Measurements from ENCODE around the gene HACD4.
A peak's percentile ranks its signal among the peaks of the same experiment; 100 is the strongest.
"Not testable (repeated sequence)": the region's sequence is repeated elsewhere in the genome, so short reads cannot be mapped to it uniquely, and the experiment has no call there.

HACD4 gene

DNA sequence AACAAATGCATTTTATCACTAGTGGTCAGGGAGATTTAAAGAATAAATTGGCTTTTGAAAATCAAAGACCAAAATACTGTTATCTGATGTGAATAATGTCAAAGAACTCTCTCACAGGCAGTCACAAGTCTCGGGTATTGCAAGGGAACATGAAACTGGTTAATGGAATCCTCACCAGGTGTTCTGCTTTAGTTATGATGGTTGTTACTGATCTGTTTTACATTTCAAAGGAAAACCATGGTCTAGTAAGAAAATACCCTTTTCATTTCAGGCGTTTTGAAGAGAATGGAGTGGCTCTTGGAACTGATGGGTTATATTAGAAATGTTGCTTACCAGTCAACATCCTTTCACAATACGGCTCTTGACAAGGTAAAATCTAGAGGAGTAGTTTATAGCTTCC, 43.4 kb downstream of the HACD4 start:
- DNase-seq (ENCODE audit: low read depth), result no peak
- H3K4me3 ChIP-seq (ENCODE audit: low read length), result no peak overlapping the region
- TF ChIP-seq, protein P1, sequence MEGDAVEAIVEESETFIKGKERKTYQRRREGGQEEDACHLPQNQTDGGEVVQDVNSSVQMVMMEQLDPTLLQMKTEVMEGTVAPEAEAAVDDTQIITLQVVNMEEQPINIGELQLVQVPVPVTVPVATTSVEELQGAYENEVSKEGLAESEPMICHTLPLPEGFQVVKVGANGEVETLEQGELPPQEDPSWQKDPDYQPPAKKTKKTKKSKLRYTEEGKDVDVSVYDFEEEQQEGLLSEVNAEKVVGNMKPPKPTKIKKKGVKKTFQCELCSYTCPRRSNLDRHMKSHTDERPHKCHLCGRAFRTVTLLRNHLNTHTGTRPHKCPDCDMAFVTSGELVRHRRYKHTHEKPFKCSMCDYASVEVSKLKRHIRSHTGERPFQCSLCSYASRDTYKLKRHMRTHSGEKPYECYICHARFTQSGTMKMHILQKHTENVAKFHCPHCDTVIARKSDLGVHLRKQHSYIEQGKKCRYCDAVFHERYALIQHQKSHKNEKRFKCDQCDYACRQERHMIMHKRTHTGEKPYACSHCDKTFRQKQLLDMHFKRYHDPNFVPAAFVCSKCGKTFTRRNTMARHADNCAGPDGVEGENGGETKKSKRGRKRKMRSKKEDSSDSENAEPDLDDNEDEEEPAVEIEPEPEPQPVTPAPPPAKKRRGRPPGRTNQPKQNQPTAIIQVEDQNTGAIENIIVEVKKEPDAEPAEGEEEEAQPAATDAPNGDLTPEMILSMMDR (conservative IDR thresholded peaks at IDR 0.05; ENCODE audit: low read length), result no peak

DNA sequence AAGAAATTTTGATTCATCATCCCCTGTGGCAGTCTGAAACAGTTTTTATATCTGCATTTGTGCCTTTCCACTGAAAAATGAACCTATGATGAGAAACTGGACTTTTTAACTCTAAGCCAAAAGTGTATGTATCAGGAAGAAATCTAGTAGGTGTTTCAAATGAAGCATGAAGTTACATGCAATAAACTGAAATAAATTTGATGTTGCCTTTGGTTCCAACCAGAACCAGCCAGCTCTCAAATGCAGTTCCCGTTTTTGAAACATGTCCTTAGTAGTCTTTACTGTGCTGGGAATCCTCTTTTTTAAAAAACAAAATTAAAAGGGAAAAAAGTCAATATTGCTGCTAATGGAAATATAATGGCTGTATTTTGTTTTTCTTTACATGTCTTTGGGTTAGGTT, 43.9 kb downstream of the HACD4 start:
- TF ChIP-seq, protein P1 (conservative IDR thresholded peaks at IDR 0.05; ENCODE audit: low read length), result no peak
- no peak overlapping the region for H3K4me3 ChIP-seq (ENCODE audit: low read length)
- no peak for DNase-seq (ENCODE audit: low read depth)

DNA sequence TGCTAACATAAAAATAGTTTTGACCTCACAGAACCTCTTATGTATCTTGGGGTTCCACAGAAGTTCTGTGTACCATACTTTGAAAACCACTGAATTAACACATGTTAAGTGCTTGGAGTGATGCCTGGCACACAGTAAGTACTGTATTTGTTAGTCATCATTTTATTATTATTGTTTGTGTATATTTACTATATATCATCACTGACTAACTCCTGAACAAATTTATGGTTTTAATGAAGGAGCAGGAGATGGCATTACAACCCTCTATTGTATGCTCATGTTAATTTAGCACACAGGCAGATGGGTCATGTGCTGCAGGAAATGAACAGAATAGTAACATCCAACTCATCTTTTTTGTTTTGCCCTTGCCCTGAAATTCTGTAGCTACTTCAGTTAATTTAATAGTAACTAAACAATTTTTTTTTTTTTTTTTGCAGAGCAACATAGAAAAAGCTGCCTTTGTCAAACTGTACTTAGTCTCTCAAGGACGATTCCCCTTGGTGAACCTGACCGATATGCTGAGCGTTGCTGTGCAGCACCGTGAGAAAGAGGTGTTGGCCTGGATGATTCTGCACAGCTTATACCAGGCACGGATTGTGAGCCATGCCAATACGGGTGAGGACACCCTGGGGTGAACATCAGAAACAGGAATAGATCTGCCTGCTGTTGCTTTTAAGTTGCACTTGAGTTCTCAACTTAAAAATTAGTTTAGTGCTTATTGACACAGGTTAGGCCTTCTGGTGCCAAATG, 45.4 kb downstream of the HACD4 start:
- TF ChIP-seq, protein P1 (conservative IDR thresholded peaks at IDR 0.05; ENCODE audit: low read length), result no peak
- peak; percentile 13 for DNase-seq (ENCODE audit: low read depth)
- no peak overlapping the region for H3K4me3 ChIP-seq (ENCODE audit: low read length)

DNA sequence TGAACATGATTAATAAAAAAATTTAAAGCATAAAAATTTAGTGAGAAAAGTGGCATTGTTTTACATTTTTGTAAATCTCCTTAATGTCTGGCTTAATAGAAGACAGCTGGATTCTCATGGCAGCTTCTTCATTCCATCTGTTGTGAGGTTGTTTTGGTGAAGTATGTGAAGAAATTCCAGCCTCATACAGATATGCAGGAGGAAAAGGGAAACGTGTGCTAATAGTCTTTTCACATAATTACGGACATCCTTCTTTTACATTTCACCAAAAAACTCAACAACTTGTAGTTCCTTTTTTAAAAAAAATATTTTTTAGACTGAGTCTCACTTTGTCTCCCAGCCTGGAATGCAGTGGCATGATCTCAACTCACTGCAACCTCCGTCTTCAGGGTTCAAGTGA, 46.9 kb downstream of the HACD4 start:
- H3K4me3 ChIP-seq (ENCODE audit: low read length), result no peak overlapping the region
- peak; percentile 89 for DNase-seq (ENCODE audit: low read depth)
- TF ChIP-seq, protein P1 (conservative IDR thresholded peaks at IDR 0.05; ENCODE audit: low read length), result no peak

DNA sequence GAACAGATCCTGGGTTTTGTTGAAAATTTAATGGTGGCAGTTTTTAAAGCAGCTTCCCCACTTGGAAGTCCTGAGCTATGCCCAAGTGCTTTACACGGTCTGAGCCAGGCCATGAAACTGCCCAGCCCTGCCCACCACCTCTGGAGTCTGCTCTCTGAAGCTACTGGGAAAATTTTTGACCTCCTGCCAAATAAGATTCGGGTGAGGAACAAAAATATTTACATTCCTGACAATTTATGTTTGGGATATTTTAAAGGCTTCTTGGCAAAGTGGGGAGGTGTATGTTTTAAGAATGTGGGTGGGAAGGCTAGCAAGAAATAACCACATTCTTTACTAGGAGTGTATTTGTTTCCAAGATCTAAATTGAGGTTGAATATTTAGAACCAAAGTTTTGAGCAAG, 50.0 kb downstream of the HACD4 start:
- TF ChIP-seq, protein P1 (conservative IDR thresholded peaks at IDR 0.05; ENCODE audit: low read length), result no peak
- no peak overlapping the region for H3K4me3 ChIP-seq (ENCODE audit: low read length)
- peak; percentile 96 for DNase-seq (ENCODE audit: low read depth)

DNA sequence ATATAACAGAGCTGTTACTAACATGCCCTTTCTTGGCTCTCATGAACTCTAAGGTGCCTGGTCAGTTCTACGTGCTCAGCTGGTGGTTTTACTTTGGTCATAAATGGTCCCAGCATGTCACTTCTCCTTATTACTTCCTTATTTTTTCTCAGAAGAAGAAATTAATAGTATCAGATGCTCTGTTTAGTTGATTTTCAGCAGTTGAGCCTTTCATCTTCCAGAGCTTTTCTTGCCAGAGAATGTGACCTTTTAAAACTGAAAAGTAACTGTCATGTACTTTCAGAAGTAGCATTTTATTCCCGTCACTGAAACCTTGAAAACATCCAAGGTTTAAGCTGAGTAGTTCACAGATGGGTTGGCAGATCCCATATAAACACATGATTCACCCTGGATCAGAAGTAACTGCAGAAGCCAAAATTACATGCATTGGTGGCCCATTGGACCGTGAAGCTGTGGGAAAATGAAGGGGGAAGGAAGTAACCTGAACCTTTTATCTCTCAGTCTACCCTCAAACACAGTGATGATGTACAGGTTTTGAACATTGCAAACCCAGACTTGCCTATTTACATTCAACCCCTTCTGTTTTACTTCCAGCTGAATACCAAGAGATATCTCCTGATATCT, 50.5 kb downstream of the HACD4 start:
- TF ChIP-seq, protein P1 (conservative IDR thresholded peaks at IDR 0.05; ENCODE audit: low read length), result no peak
- peak; percentile 86 for DNase-seq (ENCODE audit: low read depth)
- no peak overlapping the region for H3K4me3 ChIP-seq (ENCODE audit: low read length)

DNA sequence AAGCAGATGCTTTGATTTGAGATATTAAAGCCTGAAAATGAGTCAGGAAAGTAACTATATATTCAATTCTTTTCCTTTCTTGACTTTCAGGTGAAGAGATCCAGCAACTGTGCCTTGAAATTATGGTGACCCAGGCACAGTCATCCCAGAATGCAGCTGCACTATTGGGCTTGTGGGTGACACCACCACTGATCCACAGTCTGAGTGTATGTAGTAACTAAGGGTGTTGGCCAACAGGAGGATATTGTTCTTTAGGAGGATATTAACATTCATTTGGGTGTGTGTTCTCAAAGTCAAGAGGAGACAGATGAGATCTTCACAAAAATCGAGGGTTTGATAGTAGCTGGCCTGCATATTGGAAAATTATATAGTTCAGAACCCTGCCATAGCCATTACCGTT, 53.2 kb downstream of the HACD4 start:
- TF ChIP-seq, protein P1 (conservative IDR thresholded peaks at IDR 0.05; ENCODE audit: low read length), result no peak
- no peak for DNase-seq (ENCODE audit: low read depth)

DNA sequence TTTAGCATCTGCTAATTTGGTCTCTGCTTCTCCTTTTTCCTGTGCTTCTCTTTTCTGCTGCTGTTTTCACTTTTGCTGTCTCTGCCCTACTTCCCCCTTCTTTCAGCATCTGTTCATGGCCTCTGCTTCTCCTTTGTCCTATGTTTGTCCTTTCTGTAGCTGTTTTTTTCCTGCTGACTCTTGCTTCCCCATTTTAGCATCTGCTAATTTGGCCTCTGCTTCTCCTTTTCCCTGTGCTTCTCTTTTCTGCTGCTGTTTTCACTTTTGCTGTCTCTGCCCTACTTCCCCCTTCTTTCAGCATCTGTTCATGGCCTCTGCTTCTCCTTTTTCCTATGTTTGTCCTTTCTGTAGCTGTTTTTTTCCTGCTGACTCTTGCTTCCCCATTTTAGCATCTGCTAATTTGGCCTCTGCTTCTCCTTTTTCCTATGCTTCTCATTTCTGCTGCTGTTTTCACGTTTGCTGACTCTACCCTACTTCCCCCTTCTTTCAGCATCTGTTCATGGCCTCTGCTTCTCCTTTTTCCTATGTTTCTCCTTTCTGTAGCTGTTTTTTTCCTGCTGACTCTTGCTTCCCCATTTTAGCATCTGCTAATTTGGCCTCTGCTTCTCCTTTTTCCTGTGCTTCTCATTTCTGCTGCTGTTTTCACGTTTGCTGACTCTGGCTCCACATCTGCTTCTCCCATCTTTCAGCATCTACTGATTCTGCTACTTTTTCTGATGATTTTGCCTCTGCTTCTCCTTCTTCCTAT, 57.1 kb downstream of the HACD4 start:
- not testable (repeated sequence) for DNase-seq (ENCODE audit: low read depth); H3K4me3 ChIP-seq (ENCODE audit: low read length)

More for the DNA sequence above, 53.2 kb downstream of the HACD4 start:
- H3K4me3 ChIP-seq (ENCODE audit: low read length), result no peak overlapping the region

DNA sequence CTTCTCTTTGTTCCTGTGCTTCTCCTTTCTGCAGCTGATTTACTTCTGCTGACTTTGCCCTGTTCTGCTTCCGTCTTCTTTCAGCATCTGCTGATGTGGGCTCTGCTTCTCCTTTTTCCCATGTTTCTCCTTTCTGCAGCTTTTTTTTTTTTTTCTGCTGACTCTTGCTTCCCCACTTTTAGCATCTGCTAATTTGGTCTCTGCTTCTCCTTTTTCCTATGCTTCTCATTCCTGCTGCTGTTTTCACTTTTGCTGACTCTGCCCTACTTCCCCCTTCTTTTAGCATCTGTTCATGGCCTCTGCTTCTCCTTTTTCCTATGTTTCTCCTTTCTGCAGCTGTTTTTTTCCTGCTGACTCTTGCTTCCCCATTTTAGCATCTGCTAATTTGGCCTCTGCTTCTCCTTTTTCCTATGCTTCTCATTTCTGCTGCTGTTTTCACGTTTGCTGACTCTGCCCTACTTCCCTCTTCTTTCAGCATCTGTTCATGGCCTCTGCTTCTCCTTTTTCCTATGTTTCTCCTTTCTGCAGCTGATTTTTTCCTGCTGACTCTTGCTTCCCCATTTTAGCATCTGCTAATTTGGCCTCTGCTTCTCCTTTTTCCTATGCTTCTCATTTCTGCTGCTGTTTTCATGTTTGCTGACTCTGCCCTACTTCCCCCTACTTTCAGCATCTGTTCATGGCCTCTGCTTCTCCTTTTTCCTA, 58.0 kb downstream of the HACD4 start:
- H3K4me3 ChIP-seq (ENCODE audit: low read length); DNase-seq (ENCODE audit: low read depth): not testable (repeated sequence)
